ENCODE data around the gene KANTR.

Gene KANTR, protein sequence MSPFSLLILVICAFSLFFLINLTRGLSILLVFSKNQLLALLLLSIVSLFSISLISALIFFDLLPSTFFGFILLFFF

DNA sequence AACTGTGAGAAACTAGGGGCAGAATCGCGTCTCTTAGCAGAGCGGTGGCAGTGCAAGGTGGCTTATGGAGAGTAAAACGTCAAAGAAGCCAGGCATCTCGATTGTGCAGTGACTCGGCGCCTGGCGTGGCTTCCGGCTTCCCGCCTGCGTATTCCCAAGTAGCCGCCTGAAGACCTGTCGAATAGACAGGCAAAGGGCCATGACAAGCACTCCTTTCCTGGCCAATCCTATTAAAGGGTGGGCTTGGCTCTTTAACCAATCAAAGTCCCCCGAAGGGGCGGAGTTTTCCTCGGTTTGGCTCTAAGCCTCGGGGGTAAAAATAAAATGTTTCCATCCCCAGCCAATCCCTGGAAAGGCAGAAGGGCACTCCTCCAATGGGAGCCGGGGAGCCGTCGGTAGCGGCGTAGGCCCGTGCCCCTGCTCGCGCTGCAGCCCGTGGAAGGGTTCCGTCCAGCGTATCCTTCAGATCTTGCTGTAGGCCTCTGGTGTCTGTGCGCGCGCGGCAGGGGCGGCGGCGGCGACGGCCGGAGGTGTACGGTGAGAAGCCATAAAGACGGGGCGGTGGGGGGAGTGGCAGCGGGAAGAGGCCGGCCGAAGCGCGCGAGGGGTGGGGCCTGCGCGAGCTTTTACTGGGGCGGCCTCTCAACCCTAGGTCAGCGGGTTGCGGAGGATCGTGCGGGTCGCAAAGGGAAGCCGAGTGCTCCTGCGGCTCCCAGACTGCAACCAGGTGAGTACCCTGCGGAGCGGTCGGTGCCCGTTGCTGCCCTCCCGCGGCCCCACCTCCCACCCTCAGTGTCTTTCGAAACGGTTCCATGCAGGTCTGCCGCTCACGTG lies at the start of gene KANTR:
Gene KANTR, plus strand, starts transcription at position 395 of the 834 bp plus-strand sequence. CDS start 30,131 bp downstream, outside the sequence.
- DNase-seq, result peak; percentile 72 to 74

GRCh38 chrX:53044995-53045394 lies 48.9 kb upstream of the KANTR start:
- no peak for DNase-seq

- DNase-seq, result no peak
Observed at GRCh38 chrX:53047228-53047627, 46.7 kb upstream of the KANTR start.

GRCh38 chrX:53048169-53049126 lies 45.5 kb upstream of the KANTR start, which contains the start of gene GPR173:
Gene GPR173, plus strand, starts transcription at chrX:53048789. Its CDS starts 27,833 bp downstream, at chrX:53076622.
- DNase-seq, result no peak

DNA sequence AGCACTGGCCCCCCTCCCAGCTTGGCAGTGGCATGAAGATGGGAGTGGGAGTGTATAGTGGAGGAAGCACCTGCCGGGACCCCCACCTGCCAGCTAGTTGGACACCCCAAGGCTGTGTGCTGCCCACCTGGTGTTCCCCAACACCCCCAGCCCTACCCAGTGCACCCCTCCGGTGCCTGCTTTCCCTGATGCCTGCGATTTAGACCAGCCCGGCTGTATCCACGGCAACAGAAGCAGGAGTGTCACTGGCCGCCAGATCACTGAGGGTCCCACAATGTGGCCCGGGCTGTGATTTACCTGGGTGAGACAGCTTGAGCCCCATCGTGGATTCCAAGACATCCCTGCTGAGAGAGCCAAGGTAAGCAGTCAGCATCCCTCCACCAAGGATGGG lies 44.8 kb upstream of the KANTR start:
- DNase-seq, result no peak

GRCh38 chrX:53050841-53051240 lies 43.1 kb upstream of the KANTR start:
- no peak for DNase-seq

DNA sequence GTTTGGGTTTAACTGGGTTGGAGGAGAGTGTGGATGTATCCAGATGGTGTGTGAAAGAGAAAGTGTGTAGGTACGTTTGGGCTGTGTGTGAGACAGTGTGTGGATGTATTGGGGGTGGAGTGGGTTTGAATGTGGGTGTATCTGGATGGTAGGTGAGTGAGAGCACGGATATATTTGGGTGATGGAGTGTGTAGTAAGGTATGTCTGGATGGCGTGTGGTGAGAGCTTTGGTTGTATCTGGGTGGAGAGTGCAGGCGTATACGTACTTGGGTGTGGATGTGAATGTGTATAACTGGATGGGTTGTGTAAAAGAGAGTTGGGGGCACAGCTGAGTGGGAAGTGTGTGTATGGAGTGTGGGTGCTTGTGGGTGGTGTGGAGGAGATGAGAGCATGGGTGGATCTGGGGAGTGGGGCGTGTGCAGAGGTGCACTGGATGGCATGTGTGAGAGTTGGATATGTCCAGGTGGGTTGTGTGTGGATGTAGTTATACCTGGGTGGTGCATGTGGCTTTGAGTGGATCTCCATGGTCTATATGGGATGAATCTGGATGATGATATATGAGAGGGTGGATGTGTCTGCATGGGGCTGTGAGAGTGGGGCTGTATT lies 38.6 kb upstream of the KANTR start:
- no peak for DNase-seq

DNA sequence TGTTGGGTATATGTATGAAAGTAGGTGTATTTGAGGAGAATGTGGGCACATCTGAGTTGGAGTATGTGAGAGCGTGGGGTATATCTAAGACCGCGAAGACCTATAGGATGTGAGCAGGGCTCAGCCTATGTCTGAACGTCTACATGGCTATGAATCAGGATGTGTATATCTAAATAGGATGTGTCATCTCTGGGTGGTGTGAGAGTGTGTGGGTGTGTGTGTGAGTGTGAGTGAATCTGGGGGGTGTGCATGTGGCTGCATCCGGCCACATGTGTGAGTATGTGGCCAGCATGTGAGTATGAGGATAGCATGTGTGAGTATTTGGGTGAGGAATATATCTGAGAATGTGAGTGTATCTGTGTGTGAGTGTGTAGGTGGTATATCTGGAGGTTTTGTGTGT lies 37.6 kb upstream of the KANTR start:
- no peak for DNase-seq

GRCh38 chrX:53065104-53065503 lies 28.8 kb upstream of the KANTR start:
- no peak for DNase-seq

DNA sequence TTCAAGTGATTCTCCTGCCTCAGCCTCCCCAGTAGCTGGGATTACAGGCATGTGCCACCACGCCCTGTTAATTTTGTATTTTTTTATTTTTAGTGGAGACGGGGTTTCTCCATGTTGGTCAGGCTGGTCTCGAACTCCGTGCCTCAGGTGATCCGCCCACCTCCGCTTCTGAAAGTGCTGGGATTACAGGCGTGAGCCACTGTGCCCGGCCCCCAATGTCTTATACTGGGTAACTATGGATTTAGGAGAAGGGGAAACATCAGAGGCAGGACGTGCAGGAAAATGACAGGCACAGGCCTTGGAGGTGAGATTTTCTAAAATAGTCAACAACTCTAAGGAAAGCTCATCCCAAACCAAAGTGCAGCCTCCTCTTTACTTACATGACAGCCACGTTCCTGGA lies 22.9 kb upstream of the KANTR start:
- no peak for DNase-seq

- peak; percentile 71 to 73 for DNase-seq
Observed at GRCh38 chrX:53071604-53072417, 22.1 kb upstream of the KANTR start.

- DNase-seq, result no peak
Observed at GRCh38 chrX:53072418-53073114, 21.4 kb upstream of the KANTR start.

- no peak for DNase-seq
Observed at GRCh38 chrX:53073115-53073586, 20.8 kb upstream of the KANTR start.

- DNase-seq, result no peak
Observed at GRCh38 chrX:53075011-53075410, 18.9 kb upstream of the KANTR start.

DNA sequence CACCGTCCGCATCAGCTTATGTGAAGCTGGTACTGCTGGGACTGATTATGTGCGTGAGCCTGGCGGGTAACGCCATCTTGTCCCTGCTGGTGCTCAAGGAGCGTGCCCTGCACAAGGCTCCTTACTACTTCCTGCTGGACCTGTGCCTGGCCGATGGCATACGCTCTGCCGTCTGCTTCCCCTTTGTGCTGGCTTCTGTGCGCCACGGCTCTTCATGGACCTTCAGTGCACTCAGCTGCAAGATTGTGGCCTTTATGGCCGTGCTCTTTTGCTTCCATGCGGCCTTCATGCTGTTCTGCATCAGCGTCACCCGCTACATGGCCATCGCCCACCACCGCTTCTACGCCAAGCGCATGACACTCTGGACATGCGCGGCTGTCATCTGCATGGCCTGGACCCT lies 17.3 kb upstream of the KANTR start:
- DNase-seq, result no peak

- DNase-seq, result no peak
Observed at GRCh38 chrX:53077207-53078197, 16.4 kb upstream of the KANTR start.

- DNase-seq, result no peak
Observed at GRCh38 chrX:53078943-53079342, 15.0 kb upstream of the KANTR start.

- DNase-seq, result peak; percentile 26 to 32
Observed at GRCh38 chrX:53080628-53081580, 13.0 kb upstream of the KANTR start.

All from activated CD4-positive, alpha-beta T cell treated with anti-CD3 and anti-CD28 coated beads for 4 hours (primary cell).